K562 (cell line): ENCODE results near the gene FAR2. TPM values are rescaled to one million over a fixed set of nuclear protein-coding genes. Genes with fewer than 3 reads are reported as not detected.
A peak's percentile ranks its signal among the peaks of the same experiment; 100 is the strongest.

Source experiments
- BRD9 ChIP-seq: fragments of 450-650 bp; IDR thresholded peaks from 2 replicates; pipeline ENCODE4 v1.6.1; 2018; ENCODE audit warnings: low read depth; ENCODE audit not compliant: partially characterized antibody
- FOSL1 ChIP-seq: fragments of 200-800 bp; sonication (Bioruptor generic); conservative IDR thresholded peaks from 2 replicates; pipeline ENCODE4 v1.6.1; 2016; ENCODE audit warnings: missing genetic modification characterization, missing compliant biosample characterization
- FOXA3 ChIP-seq, 2 experiments: fragments of 450-650 bp in 1 of 2; sonication (generic) in 1 of 2; formaldehyde crosslinking; IDR thresholded peaks in 1 of 2; conservative IDR thresholded peaks in 1 of 2; 2 replicates each; pipeline versions ENCODE4 v1.4.0 to v1.8.0; 2020 to 2022; ENCODE audit warnings: mild to moderate bottlenecking in 2 of 2, missing genetic modification reagents in 1 of 2
- GATA2 ChIP-seq: sonication (generic); formaldehyde crosslinking; IDR thresholded peaks from 2 replicates; pipeline ENCODE4 v1.4.0; 2020; ENCODE audit warnings: mild to moderate bottlenecking, missing genetic modification reagents
- MYC ChIP-seq, 2 experiments: fragments of 250-450 bp in 1 of 2; sonication (Bioruptor Pico) in 1 of 2; IDR thresholded peaks; 2 replicates each; pipeline versions ENCODE4 v1.5.1 to v1.6.1; 2012 to 2021; ENCODE audit warnings: low read depth in 2 of 2, borderline replicate concordance in 1 of 2, improper control_type of control experiment in 1 of 2, low read length in 1 of 2, mild to moderate bottlenecking in 1 of 2, moderate library complexity in 1 of 2
- NCOA2 ChIP-seq, 2 experiments: fragments of 450-650 bp; IDR thresholded peaks; 2 replicates each; pipeline ENCODE4 v1.6.1; 2018; ENCODE audit warnings: mild to moderate bottlenecking in 2 of 2, moderate library complexity in 1 of 2; ENCODE audit not compliant: partially characterized antibody in 2 of 2
- RBM39 ChIP-seq: fragments of 200-400 bp; formaldehyde crosslinking; optimal IDR thresholded peaks from 2 replicates; pipeline ENCODE3; 2018; ENCODE audit warnings: low read depth, low read length
- SMAD3 ChIP-seq: fragments of 450-650 bp; formaldehyde crosslinking; conservative IDR thresholded peaks from 2 replicates; pipeline ENCODE4 v1.4.0; 2020; ENCODE audit warnings: mild to moderate bottlenecking
- SOX6 ChIP-seq: fragments of 450-650 bp; IDR thresholded peaks from 2 replicates; pipeline ENCODE4 v1.6.1; 2014; ENCODE audit warnings: mild to moderate bottlenecking
- TAL1 ChIP-seq: fragments of 450-650 bp; IDR thresholded peaks from 2 replicates; pipeline ENCODE4 v1.6.1; 2016; ENCODE audit warnings: mild to moderate bottlenecking
- ZNF699 ChIP-seq: fragments of 250-450 bp; sonication (Bioruptor Pico); IDR thresholded peaks from 2 replicates; pipeline ENCODE4 v1.8.0; 2021; ENCODE audit warnings: mild to moderate bottlenecking, moderate library complexity; ENCODE audit not compliant: insufficient replicate concordance
- polyA plus RNA-seq, 8 experiments: library from polyadenylated mRNA; depleted of rRNA in 4 of 8; stranded (reverse) in 5 of 8; unstranded in 3 of 8; fragments of >200 nt; fragmentation: Nextera tagmentation in 2 of 8; fragmentation: Illumina TruSeq in 1 of 8; extraction: Ambion mirVana in 2 of 8; extraction: Trizol in 1 of 8; gene quantifications; 2 replicates each; pipeline versions ENCODE4 v1.2.1 to v1.2.3, GENCODE V29; 2011 to 2014; ENCODE audit warnings: inconsistent platforms in 1 of 8, missing spikeins in 1 of 8
- total RNA-seq, 7 experiments: library from RNA; depleted of rRNA in 6 of 7; stranded (reverse); fragments of >200 nt in 6 of 7; fragmentation: Illumina TruSeq in 2 of 7; extraction: Trizol in 2 of 7; gene quantifications; 2 replicates each; pipeline versions ENCODE4 v1.2.1 to v1.2.3, GENCODE V29; 2011 to 2021; ENCODE audit warnings: low replicate concordance in 1 of 7
- TF ChIP-seq, protein P1 (sequence below): fragments of 250-450 bp; sonication (Bioruptor Pico); IDR thresholded peaks from 2 replicates; pipeline ENCODE4 v1.5.0; 2021; ENCODE audit warnings: mild to moderate bottlenecking, borderline replicate concordance
- TF ChIP-seq, protein P2 (sequence below), 2 experiments: fragments of 450-650 bp in 1 of 2; IDR thresholded peaks; 2 replicates each; pipeline ENCODE4 v1.6.1; 2011 to 2017; ENCODE audit warnings: low read depth in 2 of 2, antibody characterized with exemption in 1 of 2, borderline replicate concordance in 1 of 2, low read length in 1 of 2, mild to moderate bottlenecking in 1 of 2, mixed read lengths in 1 of 2; ENCODE audit not compliant: control insufficient read depth in 1 of 2
- TF ChIP-seq, protein P3 (sequence below): fragments of 150-350 bp; IDR thresholded peaks from 2 replicates; pipeline ENCODE4 v1.6.1; 2014; ENCODE audit warnings: low read depth, mild to moderate bottlenecking, low read length, borderline replicate concordance
- TF ChIP-seq, protein P4 (sequence below): fragments of 450-650 bp; formaldehyde crosslinking; IDR thresholded peaks from 2 replicates; pipeline ENCODE4 v1.4.0; 2022; ENCODE audit warnings: mild to moderate bottlenecking, moderate library complexity

FAR2 gene
- total and polyA plus RNA-seq, 9 of the 15 experiments (the other 6 are each of a cell fraction or from before 2014, with no cell fraction given): 5.0 to 13.4 (median 8.5) TPM

DNA sequence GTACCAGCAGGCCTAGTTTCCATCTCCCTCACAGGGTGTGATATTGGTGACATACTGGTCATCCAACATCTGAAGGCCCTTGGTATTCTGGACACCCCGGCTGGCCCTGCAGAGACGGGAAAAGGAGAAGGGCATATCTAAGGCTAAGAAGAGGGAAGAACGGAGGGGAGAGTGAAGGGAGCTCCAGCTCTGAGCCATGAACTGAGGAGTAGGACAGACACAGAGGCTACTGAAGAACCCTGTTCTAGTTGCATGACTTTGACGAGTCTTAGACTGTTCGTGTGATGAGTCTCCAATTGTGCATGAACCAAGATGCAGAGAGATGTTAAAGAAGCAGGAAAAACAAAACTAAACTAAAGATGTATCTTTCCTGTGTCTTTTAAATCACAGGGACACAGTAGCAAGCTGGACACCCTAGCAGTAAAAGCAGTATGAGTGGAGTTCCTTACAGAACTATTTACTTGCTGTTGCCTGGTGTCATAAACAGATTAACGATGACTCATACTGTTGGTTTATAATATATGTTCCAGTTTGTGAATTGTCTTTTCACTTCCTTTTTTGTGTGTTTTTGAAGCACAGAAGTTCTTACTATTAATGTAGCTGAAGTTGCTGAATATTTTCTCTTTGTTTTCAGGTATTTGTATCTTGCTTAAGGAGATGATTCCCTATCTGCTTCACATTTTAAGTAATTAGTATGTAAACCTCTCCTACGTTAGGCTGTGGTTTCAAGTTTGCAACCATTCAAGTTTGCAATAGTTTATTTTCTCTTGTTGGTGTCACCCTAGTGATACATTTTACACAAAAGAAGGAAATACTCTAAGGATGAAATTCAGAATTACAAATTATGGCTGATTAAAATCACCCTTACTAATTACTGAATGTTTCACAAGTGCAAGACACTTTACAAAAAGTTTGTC, 15.7 kb downstream of the FAR2 start (continued):
- no peak for TF ChIP-seq TAL1
- TF ChIP-seq SMAD3 (CRISPR knock-in tag): no peak
- TF ChIP-seq GATA2 (CRISPR knock-in tag): no peak
- no peak for TF ChIP-seq NCOA2 (IDR thresholded peaks at IDR 0.05; ENCODE audit: partially characterized antibody in 2 of 2)
- TF ChIP-seq, protein P1, sequence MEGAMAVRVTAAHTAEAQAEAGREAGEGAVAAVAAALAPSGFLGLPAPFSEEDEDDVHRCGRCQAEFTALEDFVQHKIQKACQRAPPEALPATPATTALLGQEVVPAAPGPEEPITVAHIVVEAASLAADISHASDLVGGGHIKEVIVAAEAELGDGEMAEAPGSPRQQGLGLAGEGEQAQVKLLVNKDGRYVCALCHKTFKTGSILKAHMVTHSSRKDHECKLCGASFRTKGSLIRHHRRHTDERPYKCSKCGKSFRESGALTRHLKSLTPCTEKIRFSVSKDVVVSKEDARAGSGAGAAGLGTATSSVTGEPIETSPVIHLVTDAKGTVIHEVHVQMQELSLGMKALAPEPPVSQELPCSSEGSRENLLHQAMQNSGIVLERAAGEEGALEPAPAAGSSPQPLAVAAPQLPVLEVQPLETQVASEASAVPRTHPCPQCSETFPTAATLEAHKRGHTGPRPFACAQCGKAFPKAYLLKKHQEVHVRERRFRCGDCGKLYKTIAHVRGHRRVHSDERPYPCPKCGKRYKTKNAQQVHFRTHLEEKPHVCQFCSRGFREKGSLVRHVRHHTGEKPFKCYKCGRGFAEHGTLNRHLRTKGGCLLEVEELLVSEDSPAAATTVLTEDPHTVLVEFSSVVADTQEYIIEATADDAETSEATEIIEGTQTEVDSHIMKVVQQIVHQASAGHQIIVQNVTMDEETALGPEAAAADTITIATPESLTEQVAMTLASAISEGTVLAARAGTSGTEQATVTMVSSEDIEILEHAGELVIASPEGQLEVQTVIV (CRISPR knock-in tag): no peak
- TF ChIP-seq ZNF699 (CRISPR knock-in tag): no peak
- no peak for TF ChIP-seq BRD9
- no peak for TF ChIP-seq MYC (IDR thresholded peaks at IDR 0.05; ENCODE audit: low read depth, low read length)
- no peak for TF ChIP-seq MYC (CRISPR knock-in tag; IDR thresholded peaks at IDR 0.05; ENCODE audit: borderline replicate concordance, low read depth)
- TF ChIP-seq, protein P2, sequence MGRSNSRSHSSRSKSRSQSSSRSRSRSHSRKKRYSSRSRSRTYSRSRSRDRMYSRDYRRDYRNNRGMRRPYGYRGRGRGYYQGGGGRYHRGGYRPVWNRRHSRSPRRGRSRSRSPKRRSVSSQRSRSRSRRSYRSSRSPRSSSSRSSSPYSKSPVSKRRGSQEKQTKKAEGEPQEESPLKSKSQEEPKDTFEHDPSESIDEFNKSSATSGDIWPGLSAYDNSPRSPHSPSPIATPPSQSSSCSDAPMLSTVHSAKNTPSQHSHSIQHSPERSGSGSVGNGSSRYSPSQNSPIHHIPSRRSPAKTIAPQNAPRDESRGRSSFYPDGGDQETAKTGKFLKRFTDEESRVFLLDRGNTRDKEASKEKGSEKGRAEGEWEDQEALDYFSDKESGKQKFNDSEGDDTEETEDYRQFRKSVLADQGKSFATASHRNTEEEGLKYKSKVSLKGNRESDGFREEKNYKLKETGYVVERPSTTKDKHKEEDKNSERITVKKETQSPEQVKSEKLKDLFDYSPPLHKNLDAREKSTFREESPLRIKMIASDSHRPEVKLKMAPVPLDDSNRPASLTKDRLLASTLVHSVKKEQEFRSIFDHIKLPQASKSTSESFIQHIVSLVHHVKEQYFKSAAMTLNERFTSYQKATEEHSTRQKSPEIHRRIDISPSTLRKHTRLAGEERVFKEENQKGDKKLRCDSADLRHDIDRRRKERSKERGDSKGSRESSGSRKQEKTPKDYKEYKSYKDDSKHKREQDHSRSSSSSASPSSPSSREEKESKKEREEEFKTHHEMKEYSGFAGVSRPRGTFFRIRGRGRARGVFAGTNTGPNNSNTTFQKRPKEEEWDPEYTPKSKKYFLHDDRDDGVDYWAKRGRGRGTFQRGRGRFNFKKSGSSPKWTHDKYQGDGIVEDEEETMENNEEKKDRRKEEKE (IDR thresholded peaks at IDR 0.05; ENCODE audit: borderline replicate concordance in 1 of 2, control insufficient read depth in 1 of 2, low read depth in 2 of 2, low read length in 1 of 2): no peak
- TF ChIP-seq, protein P3, sequence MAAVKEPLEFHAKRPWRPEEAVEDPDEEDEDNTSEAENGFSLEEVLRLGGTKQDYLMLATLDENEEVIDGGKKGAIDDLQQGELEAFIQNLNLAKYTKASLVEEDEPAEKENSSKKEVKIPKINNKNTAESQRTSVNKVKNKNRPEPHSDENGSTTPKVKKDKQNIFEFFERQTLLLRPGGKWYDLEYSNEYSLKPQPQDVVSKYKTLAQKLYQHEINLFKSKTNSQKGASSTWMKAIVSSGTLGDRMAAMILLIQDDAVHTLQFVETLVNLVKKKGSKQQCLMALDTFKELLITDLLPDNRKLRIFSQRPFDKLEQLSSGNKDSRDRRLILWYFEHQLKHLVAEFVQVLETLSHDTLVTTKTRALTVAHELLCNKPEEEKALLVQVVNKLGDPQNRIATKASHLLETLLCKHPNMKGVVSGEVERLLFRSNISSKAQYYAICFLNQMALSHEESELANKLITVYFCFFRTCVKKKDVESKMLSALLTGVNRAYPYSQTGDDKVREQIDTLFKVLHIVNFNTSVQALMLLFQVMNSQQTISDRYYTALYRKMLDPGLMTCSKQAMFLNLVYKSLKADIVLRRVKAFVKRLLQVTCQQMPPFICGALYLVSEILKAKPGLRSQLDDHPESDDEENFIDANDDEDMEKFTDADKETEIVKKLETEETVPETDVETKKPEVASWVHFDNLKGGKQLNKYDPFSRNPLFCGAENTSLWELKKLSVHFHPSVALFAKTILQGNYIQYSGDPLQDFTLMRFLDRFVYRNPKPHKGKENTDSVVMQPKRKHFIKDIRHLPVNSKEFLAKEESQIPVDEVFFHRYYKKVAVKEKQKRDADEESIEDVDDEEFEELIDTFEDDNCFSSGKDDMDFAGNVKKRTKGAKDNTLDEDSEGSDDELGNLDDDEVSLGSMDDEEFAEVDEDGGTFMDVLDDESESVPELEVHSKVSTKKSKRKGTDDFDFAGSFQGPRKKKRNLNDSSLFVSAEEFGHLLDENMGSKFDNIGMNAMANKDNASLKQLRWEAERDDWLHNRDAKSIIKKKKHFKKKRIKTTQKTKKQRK: no peak
- TF ChIP-seq RBM39: no peak
- TF ChIP-seq FOSL1: peak; percentile 96
- 0 out of 4 replicates have a peak, but pooled peaks of 1 of the 2 experiments have one; percentile 18 for TF ChIP-seq FOXA3 (CRISPR knock-in tag; conservative IDR thresholded peaks at IDR 0.05 in 1 of 2, IDR thresholded peaks at IDR 0.05 in 1 of 2)
- TF ChIP-seq, protein P4, sequence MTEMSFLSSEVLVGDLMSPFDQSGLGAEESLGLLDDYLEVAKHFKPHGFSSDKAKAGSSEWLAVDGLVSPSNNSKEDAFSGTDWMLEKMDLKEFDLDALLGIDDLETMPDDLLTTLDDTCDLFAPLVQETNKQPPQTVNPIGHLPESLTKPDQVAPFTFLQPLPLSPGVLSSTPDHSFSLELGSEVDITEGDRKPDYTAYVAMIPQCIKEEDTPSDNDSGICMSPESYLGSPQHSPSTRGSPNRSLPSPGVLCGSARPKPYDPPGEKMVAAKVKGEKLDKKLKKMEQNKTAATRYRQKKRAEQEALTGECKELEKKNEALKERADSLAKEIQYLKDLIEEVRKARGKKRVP (CRISPR knock-in tag): no peak
- TF ChIP-seq SOX6: no peak
